HepG2 (cell line): ENCODE data around the gene FAM20A. TPM values are rescaled to one million over a fixed set of nuclear protein-coding genes. Genes with fewer than 3 reads are reported as not detected.

Source experiments
- AHDC1 ChIP-seq: sonication (generic); formaldehyde crosslinking; IDR thresholded peaks from 2 replicates; pipeline ENCODE4 v1.5.1; 2020; ENCODE audit warnings: mild to moderate bottlenecking, missing genetic modification reagents, borderline replicate concordance
- ATF4 ChIP-seq, 2 experiments: fragments of 450-650 bp in 1 of 2; sonication (generic) in 1 of 2; formaldehyde crosslinking; IDR thresholded peaks; 2 replicates each; pipeline versions ENCODE4 v1.5.0 to v1.8.0; 2020 to 2022; ENCODE audit warnings: mild to moderate bottlenecking in 1 of 2, missing genetic modification reagents in 1 of 2
- NONO ChIP-seq, 2 experiments: fragments of 450-650 bp in 1 of 2; sonication (generic) in 1 of 2; formaldehyde crosslinking in 1 of 2; IDR thresholded peaks in 1 of 2; conservative IDR thresholded peaks in 1 of 2; 2 replicates each; pipeline versions ENCODE4 v1.6.1 to v1.8.0; 2017 to 2022; ENCODE audit warnings: mild to moderate bottlenecking in 1 of 2, missing genetic modification reagents in 1 of 2, moderate library complexity in 1 of 2
- PREB ChIP-seq: sonication (generic); formaldehyde crosslinking; IDR thresholded peaks from 2 replicates; pipeline ENCODE4 v1.4.0; 2020; ENCODE audit warnings: missing genetic modification reagents
- SMAD1 ChIP-seq: sonication (generic); formaldehyde crosslinking; IDR thresholded peaks from 2 replicates; pipeline ENCODE4 v1.4.0; 2020; ENCODE audit warnings: missing genetic modification reagents, low read depth, mild to moderate bottlenecking, borderline replicate concordance
- SP5 ChIP-seq: IDR thresholded peaks from 2 replicates; pipeline ENCODE4 v1.6.1; 2016; ENCODE audit warnings: low read depth, borderline replicate concordance
- TFE3 ChIP-seq: IDR thresholded peaks from 2 replicates; pipeline ENCODE4 v1.6.1; 2016
- TP53 ChIP-seq: sonication (generic); formaldehyde crosslinking; conservative IDR thresholded peaks from 2 replicates; pipeline ENCODE4 v1.4.0; 2020; ENCODE audit warnings: missing genetic modification reagents
- ZBTB20 ChIP-seq: sonication (generic); formaldehyde crosslinking; IDR thresholded peaks from 2 replicates; pipeline ENCODE4 v1.8.1; 2023; ENCODE audit warnings: missing genetic modification reagents, low read depth, mild to moderate bottlenecking, borderline replicate concordance
- ZNF10 ChIP-seq: sonication (generic); formaldehyde crosslinking; IDR thresholded peaks from 2 replicates; pipeline ENCODE4 v1.4.0; 2020; ENCODE audit warnings: mild to moderate bottlenecking, low read depth, missing genetic modification reagents, borderline replicate concordance
- ZNF143 ChIP-seq: sonication (generic); formaldehyde crosslinking; IDR thresholded peaks from 2 replicates; pipeline ENCODE4 v1.4.0; 2020; ENCODE audit warnings: missing genetic modification reagents
- ZNF296 ChIP-seq: sonication (generic); formaldehyde crosslinking; conservative IDR thresholded peaks from 2 replicates; pipeline ENCODE4 v1.5.0; 2020; ENCODE audit warnings: mild to moderate bottlenecking, missing genetic modification reagents
- ZNF30 ChIP-seq: sonication (generic); formaldehyde crosslinking; IDR thresholded peaks from 2 replicates; pipeline ENCODE4 v1.5.0; 2020; ENCODE audit warnings: mild to moderate bottlenecking, missing genetic modification reagents
- ZNF496 ChIP-seq: sonication (generic); formaldehyde crosslinking; IDR thresholded peaks from 2 replicates; pipeline ENCODE4 v1.8.1; 2023; ENCODE audit warnings: mild to moderate bottlenecking, moderate library complexity, missing genetic modification reagents; ENCODE audit not compliant: insufficient replicate concordance
- ZNF619 ChIP-seq: sonication (generic); formaldehyde crosslinking; IDR thresholded peaks from 2 replicates; pipeline ENCODE4 v1.4.0; 2020; ENCODE audit warnings: mild to moderate bottlenecking, missing genetic modification reagents
- ZNF772 ChIP-seq: sonication (generic); formaldehyde crosslinking; IDR thresholded peaks from 2 replicates; pipeline ENCODE4 v1.5.0; 2020; ENCODE audit warnings: mild to moderate bottlenecking, missing genetic modification reagents
- polyA plus RNA-seq, 8 experiments: library from polyadenylated mRNA; depleted of rRNA in 3 of 8; stranded (reverse) in 7 of 8; unstranded in 1 of 8; fragments of >200 nt; fragmentation: Illumina TruSeq in 4 of 8; extraction: Trizol in 4 of 8; gene quantifications; 2 replicates each; pipeline versions ENCODE4 v1.2.1 to v1.2.3, GENCODE V29; 2011 to 2016; ENCODE audit warnings: low read depth in 4 of 8, missing spikeins in 1 of 8, mixed read lengths in 1 of 8; ENCODE audit not compliant: insufficient read depth in 1 of 8
- total RNA-seq, 5 experiments: library from RNA; depleted of rRNA; stranded (reverse); fragments of >200 nt; fragmentation: Illumina TruSeq; extraction: Trizol; gene quantifications; 2 replicates each; pipeline ENCODE4 v1.2.3, GENCODE V29; 2016; ENCODE audit warnings: low read depth in 1 of 5

The FAM20A gene
- total and polyA plus RNA-seq, 2 of the 13 experiments (the other 11 are each of a cell fraction or from before 2014, with no cell fraction given): 9.3 to 20.7 TPM

GRCh38 chr17:68580236-68580770, 20.9 kb downstream of the FAM20A start (continued):
- peak in 1 of 2 experiments; percentile 83; a peak in 1 of 4 replicates for TF ChIP-seq ATF4 (CRISPR knock-in tag; IDR thresholded peaks at IDR 0.05)
- TF ChIP-seq ZNF619 (CRISPR knock-in tag): no peak
- TF ChIP-seq ZNF496 (CRISPR knock-in tag): no peak
- no peak for TF ChIP-seq ZNF143 (CRISPR knock-in tag)
- TF ChIP-seq PREB: no peak
- no peak for TF ChIP-seq ZNF296 (CRISPR knock-in tag)
- no peak for TF ChIP-seq NONO (IDR thresholded peaks at IDR 0.05)
- TF ChIP-seq NONO (CRISPR knock-in tag; conservative IDR thresholded peaks at IDR 0.05): no peak
- no peak for TF ChIP-seq SP5 (CRISPR knock-in tag)
- TF ChIP-seq AHDC1 (CRISPR knock-in tag): peak; percentile 73; the same call in 1 of the 2 replicates
- no peak for TF ChIP-seq ZNF10 (CRISPR knock-in tag)
- TF ChIP-seq ZNF30: no peak
- peak; percentile 64; the same call in 1 of the 2 replicates for TF ChIP-seq TFE3 (CRISPR knock-in tag)
- no peak for TF ChIP-seq ZBTB20 (CRISPR knock-in tag)
- no peak for TF ChIP-seq SMAD1 (CRISPR knock-in tag)
- no peak for TF ChIP-seq TP53
- TF ChIP-seq ZNF772 (CRISPR knock-in tag): no peak; the same call in 1 of the 2 replicates
